Stomach (tissue), 4 donors: Measurements from ENCODE around the gene LRRC27.

ENCODE experiments used
- CTCF ChIP-seq, 7 experiments: fragments of 450-650 bp in 4 of 7; fragments of 200-600 bp in 3 of 7; sonication (generic) in 3 of 7; IDR thresholded peaks; one replicate each; pipeline ENCODE4 v1.5.1; 2016 to 2019; ENCODE audit warnings: antibody characterized with exemption in 7 of 7, control low read depth in 2 of 7, mild to moderate bottlenecking in 1 of 7
- POLR2A ChIP-seq, 4 donors: fragments of 450-650 bp; IDR thresholded peaks; one replicate each; pipeline ENCODE4 v1.6.1; 2016; ENCODE audit warnings: antibody characterized with exemption in 4 of 4, control low read depth in 2 of 4, mild to moderate bottlenecking in 1 of 4, moderate library complexity in 1 of 4

DNA sequence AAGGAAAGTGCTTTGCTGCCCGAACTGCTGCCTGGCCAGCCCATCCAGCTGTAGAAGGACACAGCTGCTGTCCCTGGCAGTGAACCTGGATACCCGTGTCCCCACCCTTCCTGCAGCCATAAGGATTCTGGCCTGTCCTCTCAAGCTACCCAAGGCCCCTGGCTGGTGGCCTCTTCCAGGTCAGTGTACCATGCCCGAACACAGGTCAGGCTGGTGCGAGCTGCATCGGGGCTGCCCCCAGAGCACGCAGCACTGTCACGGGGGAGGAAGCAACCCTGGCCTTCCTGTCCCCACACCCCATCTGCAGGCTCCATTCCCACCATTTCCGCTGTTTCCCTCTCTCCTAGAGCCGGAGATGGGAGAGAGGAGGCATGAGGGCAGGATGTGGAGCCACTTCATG is 34.5 kb downstream of the LRRC27 start:
- TF ChIP-seq POLR2A (IDR thresholded peaks at IDR 0.05) (no peak), CTCF (IDR thresholded peaks at IDR 0.05) (no peak)
